NCI-H187 (cell line): Measurements from ENCODE around the gene FRMD1.

Experiments
- DNase-seq, 2 experiments: peaks; one replicate each; lab custom pipeline; 2025; lab: John Stamatoyannopoulos, UW

FRMD1 gene

DNA sequence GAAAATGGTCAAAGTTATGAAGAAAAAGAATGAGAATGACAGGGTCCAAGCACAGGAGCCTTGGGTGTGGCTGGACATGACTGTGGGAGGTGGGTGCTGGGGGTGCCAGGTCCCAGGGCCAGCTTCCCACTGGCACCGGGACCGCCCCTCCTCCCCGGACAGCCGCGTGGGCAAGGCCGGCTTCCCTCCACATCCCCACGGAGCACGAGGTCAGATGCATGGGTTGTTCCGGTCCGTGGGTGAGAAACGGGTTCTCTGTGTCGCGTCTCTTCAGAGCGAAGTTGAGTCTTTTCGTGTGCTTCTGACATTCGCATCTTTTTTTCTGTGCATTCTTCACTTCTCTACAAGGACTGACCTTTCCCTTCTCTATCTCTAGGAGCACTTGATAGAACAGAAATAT lies 51.5 kb downstream of the FRMD1 start:
- no peak for DNase-seq

DNA sequence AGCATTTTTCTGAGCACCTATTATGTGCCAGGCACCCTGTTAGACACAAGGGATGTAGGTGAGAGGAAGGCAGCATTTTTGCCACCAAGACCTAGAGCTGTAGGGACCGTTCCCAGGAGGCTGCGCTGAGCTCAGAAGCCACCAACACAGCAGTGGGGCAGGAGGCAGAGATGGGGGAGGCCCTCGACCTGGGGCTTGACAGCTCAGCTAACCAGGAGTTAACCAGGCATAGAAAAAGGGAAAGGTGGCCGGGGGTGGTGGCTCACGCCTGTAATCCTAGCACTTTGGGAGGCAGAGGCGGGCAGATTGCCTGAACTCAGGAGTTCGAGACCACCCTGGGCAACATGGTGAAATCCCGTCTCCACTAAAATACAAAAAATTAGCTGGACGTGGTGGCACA lies 52.1 kb downstream of the FRMD1 start:
- no peak for DNase-seq

DNA sequence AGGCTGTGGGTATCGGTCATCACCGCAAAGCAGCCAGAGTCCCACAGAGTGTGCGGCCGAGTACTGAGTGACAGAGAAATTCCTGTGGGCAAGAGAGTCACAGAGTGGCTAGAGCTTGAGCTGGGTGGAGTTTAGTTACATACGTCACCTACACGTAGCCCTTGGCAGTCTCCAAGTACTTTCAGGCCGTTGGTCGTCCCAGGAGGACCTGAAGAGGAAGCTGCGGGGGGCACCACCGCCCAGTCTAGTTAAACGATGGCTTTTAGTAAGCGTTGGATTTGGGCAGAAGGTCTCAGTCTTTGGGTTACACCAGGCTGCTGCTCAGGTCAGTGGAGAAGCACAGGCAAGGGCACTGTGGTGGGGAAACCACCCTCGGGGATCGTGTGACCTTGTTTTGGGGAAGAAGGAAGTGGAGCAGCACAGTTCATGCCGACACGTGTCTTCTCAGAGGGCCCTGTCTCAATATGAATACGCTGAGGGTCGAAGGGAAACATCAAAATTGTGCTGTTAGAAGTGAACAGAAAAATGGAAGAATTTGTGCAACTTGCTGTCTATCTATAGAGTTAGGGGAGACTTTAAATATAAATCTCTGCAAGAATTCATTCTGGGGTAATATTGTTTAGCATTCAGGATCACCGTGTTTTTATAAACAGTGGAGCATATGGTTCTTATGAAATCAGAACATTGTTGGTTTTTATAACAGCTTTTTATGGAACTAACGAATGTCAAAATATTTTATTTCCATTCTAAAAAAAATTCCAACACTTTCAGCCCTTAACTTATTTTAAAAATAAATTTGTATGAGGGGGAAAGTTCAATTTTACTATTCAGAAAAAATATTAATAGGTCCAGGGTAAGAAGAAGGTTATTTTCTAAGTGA lies 52.9 kb downstream of the FRMD1 start:
- no peak for DNase-seq

DNA sequence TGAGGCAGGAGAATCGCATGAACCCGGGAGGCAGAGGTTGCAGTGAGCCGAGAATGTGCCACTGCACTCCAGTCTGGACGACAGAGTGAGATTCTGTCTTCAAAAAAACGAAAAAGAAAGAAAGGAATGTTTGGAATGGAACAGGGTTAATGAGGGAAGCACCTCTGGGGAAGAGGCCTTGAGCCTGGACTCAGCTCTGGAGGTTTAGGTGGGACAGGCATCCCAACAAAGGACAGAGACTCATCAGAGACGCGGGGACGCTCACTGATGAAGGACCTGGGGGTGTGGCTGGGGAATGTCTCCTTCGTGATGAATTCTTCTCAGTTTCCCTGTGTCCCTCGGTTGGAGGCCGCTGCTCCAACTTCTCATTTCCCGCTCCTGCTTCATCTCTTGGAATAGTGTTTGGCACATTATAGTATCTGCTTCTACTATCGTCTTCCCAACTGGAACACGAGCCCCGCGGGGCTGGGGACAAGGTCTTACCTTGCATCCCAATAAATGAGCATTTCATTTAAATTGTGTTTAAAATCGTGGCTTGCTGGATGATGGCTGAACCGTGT lies 54.0 kb downstream of the FRMD1 start:
- no peak for DNase-seq

DNA sequence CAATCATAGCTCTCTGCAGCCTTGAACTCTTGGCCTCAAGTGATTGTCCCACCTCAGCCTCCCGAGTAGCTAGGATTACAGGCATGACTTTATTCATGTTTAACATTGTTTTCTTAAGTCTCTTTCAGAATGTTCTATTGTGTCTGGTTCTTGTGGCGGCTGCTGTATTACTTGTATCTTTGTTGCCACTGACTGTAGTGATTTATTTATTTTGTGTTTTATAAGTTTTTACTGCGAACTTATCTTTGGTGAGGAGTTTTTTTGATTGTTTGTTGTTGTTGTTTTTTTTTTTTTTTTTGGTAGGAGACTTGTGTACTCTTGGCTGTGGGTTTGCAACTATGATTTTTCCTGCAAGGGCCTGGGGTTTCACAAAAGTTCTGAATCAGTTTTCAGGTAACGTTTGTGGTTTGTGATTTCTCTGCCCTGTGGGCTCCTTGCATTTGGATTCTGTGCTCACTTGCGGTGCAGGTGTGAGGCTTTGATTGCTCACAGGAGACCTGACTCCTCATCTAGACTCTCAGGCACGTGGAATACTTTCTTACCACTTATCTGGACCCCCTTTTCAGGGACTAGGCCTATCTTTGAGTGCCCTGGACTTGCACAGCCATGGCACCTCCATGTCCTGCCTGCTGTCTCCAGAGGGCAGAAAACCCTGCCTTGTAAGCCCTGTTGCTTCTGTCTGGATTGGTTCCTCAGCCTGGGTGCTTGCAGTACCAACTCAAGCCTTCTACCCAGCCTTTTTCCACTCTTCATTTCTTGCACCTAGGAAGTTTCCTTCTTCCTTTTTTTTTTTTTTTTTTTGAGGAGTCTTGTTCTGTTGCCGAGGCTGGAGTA lies 56.3 kb downstream of the FRMD1 start:
- no peak for DNase-seq

DNA sequence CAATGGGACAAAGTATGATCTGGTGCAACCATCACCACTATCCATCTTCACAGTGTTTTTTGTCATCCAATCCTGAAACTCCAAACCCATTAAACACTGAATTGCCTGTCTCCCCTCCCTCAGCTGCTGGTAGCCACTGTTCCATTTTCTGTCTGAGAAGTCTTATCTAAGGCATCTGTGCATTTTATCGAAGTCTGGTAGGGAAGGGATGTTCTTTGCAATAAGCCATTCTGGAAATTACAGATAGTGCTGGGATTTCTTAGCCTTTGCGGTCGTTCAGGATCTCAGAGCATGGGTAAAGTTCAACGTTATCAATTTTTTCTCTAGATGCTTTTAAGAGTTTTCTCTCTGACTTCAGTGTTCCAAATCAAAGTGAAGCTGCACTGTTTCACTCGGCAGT lies 57.4 kb downstream of the FRMD1 start:
- DNase-seq = no peak

DNA sequence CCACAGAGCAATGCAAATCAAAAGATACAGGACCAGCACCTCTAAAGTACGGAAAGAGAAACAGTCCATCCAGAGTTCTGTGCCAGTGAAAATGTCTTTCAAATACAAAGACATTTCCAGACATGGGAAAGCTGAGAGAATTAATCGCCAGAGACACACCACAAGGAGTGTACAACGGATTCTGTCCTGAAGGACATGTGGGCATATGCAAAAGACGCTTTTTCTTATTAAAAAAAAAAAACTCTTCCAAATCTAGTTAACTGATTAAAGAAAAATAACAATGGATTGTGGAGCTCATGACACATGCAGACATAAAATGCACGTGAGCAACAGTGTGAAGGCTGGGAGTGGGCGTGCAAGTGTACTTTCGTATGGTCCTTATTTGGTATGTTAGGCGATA lies 58.8 kb downstream of the FRMD1 start:
- no peak for DNase-seq

DNA sequence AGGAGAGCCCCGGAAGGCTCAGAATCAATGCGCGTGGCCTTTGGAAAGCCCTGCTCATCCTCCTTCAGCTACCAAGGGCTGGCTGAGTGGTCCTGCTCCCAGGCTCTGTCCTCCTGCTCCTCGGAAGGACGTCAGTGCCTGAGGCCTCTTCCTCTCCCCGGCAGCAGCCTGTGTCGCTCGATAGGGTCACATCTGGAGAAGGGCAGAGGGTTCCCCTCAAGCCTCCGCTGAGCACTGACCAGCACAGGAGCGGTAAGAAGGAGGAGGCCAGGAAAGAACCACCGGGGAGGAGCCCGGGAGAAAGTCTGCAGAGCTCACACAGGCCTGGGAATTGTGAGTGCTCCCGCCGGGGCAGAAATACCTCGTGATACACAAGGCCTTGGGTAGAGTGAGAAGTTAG lies 60.3 kb downstream of the FRMD1 start:
- no peak for DNase-seq

DNA sequence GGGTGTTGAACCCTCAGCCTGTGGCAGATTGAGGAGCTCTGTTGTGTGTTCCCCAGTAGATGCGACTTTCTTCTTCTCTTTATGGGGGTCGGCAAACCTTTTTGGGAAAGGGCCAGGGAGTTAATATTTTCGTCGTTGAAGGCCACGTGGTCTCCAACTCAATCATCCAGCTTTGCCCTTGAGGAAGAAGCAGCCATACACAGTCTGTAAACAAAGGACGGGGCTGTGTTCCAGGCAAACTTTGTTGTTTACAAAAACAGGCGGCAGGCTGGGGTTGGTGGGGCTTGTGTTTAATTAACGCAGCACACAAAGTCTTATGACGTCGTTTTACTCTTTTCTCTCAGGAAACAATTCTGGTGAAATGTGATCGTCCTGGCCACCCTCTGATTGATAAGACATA lies 61.4 kb downstream of the FRMD1 start:
- DNase-seq = no peak

DNA sequence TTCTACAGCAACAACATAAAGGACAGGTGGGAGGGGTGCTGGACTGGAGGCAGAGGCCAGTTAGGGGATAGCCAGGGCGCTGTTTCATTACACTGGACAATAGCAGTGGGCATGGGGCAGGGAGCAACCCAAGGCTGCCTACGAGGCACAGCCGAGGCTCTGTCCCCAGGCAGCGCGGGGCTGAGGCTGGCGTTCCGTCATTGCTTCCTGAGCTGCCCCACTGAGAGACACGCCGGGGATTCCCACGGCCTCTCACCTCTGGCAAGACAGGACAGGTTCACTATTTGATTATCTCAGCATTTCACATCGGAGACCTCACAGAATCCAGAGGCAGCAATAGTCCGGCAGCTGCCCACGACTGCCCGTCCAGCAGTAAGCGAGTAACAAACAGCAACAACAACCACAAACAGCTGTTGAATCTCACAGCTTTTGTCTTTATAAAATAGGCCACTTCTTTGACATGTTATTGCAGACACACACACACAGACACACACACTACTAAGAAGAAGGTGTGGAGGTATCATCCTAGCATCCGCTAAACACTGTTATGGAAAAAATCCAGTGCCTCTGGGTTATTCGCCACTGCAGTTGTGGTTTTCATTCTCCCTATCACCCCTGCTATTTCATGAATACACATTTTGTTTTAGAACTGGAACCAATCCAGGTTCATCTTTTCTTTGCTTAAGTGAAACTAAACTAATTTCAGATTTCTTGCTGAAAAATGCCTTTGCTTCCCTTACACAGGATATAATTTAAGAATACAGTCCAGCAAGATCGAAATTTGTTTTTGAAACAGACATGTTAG lies 62.1 kb downstream of the FRMD1 start:
- DNase-seq = no peak

DNA sequence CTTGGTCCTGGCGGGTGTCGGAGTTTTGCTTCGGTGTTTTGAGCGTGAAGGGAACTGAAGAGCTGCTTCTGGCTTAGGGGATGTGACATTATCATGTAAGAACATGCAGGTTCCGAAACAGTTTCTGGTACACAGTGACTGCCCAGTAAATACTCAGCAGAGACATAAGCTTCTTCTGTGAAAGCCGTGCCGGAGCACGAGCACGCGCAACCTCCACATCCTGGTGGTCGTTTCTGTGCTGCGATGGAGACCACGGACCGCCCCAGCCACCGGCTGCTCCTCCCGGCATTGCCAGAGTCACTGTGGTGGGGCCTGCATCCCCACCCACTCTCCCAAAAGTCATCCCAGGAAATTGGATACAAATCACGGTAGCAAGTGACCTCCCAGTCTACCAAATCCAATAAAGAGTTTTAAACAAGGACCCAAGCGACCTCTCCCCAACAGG lies 62.8 kb downstream of the FRMD1 start:
- no peak for DNase-seq

DNA sequence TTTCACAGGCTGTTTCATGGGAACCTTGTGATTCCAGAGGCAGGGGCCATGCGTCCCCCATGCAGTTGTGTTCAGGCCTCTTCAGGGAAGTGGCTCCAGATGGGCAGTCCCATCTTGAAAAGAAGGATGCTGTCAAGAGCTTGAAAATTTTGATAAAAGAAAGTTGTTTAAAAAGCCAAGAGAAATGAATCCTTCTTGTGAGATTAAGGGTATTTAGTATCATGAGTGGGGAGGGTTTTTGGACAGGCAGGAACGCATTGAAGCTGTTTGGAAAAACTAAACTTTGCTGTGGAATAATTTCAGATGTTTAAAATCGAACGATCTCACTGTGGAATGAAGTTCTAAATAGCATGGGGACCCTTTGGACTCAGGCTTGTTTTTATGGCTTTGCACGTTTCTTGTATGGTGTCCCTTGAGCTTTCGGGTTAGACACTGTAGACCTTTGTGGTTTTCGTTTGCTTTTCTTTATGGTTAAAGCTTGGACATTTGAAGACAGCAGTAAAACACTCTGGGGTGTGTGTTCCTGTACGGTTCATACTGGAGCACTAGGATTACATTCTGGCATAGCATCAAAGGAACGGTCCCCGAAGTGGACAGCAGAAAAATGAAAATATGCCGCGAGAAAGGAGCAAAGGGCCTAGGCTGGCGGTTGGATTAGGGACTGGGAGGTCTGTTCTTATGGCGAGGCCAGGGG lies 63.4 kb downstream of the FRMD1 start:
- no peak for DNase-seq

DNA sequence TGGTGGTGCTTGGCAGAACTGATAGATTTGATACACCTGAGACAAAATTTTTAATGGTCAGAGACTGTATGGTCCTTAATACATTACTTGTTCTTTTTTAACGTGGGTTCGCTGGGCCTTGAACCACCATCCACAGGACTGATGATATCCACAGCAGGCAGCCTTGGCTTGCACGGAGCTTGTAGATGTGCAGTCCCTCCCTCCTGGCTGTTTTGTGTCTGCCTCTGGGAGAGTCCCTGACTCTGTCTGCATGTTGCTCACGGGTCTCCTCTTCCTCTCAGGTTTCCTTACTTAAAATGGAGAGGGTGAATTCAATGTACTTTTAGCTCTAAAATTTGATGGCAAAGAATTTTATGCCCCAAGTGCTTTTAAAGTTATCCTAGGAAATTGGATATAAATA lies 64.0 kb downstream of the FRMD1 start:
- DNase-seq = no peak

DNA sequence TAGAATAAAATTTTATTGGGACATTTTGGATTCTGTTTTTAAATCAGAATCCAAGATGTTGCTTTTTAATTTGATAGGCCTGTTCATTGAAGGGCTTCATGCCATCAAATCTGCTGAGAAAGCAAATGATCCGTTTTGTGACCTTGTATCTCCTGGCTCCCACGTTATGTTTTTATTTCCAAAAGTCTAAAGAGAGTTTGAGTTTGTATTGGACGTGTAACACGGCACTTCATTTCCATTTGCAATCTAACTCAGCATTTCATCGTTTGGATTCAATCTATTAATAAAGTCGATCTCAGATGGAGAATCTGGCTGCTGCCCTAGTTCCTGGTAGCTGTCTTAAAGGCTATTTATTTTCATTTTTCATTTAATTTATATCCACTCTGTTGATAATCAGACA lies 64.6 kb downstream of the FRMD1 start:
- DNase-seq = no peak

DNA sequence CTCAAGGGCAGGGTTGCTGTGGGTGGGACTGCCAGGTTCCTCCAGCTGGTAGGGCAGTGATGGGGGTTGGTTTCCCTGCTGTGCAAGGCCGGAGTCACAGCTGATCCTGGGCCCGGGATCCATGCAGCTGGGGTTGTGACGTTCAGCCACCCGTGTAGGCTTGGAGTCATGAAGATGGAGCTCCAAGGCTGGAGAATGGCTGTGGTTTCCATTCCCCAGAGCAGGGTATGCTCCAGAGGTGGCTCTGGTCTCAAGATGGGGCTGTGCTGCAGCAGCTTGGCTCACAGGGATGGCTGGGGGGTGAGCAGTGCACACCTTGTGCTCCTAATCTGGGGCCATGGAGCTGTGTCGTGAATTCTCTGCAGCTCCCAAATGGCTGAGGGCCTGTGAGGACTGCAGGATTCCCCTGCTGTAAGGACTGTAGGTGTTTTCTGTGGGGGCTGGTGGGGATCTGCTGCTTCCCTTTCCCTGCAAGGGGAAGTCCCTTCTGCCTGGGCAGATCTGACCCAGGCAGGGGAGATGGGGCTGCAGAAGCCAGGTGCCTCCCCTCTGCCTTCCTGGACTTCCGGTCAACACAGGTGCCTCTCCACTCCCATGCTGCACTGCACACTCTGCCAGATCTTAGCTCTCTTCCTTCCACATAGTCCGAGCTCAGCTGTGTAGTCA lies 65.6 kb downstream of the FRMD1 start:
- DNase-seq = no peak

DNA sequence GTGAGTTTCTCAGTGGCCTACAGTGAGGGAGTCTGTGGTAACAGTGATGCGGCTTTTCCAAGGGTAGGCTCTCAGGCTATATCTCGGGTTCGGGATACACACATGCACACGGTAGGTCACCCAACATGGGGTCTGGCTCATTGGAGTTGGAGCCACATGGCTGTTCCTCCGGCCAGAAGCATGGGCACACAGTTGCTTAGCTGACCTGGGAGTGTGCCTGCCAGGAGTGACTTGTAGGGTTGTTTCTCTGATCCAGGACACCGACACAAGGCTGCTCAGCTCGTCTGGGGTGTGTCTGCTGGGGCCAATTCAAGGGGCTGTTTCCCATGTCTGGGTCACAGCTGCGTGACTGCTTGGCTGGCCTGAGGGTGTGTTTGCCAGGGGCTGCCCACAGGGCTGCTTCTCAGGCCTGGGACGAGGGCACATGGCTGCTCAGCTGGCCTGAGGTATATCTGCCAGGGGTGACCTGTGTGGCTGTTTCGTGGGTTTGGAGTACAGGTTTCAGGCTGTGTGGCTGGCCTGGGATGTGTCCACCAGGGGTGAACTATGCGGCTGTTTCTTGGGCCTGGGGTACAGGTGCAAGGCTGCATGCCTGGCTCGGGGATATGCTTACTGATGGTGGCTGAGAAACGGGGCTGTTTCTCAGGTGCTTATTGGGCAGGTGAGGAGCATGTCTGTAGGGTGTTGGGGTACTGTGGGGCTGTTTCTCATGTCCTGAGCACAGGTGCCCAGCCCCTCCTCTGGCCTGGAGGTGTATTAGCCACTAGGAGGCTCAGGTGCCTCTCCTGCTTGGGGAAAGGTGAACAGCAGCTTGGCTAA lies 66.4 kb downstream of the FRMD1 start:
- no peak for DNase-seq

DNA sequence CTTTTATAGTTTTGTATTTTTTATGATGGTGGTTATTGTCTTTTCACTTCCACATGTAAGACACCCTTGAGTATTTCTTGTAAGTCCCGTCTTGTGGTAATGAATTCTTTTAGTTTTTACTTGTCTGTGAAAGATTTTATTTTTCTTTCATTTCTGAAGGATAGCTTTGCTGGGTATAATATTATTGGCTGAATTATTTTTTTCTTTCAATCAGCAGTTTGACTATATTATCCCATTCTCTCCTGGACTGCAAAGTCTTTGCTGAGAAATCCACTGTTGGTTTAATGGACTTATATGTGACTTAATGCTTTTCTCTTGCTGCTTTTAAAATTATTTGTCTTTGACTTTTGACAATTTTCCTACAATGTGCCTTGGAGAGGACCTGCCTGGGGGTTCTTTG lies 67.7 kb downstream of the FRMD1 start:
- DNase-seq = no peak

DNA sequence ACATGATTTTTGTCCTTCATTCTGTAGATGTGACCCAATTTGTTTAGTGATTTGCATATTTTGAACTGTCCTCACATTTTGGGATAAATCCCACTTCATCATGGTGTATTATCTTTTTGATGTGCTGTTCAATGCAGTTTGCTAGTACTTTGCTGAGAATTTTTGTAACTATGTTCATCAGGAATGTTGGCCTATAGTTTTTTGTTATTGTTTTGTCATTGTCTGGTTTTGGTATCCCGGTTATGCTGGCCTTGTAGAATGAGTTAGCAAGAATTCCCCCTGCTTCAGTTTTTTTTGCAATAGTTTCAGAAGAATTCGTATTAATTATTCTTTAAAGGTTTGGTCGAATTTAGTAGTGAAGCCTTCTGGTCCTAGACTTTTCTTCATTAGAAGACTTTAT lies 69.7 kb downstream of the FRMD1 start:
- DNase-seq = no peak

DNA sequence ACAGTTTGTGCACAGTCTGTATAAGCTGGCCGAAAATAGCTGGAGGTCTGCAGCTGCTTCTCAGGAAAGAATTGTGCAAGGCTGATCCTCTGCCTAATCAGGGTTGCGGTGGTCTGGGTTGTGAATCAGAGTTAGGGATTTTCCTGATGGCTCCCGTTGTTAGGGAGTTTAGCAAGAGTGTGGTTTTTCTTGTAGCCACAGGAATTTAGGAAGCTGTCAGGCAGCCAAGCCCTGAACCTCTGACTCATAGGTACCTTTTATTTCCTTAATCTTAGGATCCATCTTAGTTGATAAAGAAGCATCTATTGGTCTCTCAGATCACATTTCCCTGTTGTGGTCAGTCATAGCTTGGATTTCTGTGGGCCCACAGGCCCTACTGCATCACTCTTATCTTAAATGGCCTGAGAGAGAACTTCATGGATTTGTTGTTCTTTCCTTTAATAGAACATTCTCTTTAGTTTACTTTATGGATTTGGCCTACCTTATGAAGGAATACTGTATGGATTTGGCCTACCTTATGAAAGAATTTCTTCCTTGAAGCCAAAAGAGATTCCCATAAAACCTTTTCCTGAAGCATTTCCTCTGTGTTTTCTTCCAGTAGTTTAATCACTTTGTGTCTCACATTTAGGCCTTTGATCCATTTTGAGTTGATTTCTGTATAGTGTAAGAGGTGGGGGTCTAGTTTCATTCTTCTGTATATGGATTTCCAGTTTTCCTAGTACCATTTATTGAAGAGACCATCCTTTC lies 71.2 kb downstream of the FRMD1 start:
- no peak for DNase-seq
